GM19372 (cell line): ENCODE results near the gene CD99L2.
"Not testable (repeated sequence)": the region's sequence is repeated elsewhere in the genome, so short reads cannot be mapped to it uniquely, and the experiment has no call there.

ENCODE experiments used
- ATAC-seq: cut with Tn5 transposase; IDR thresholded peaks from one replicate; pipeline ENCODE4 v1.9.1; 2021; ENCODE audit warnings: mild to moderate bottlenecking, low read depth, moderate library complexity; ENCODE audit not compliant: unreplicated experiment

The CD99L2 gene

DNA sequence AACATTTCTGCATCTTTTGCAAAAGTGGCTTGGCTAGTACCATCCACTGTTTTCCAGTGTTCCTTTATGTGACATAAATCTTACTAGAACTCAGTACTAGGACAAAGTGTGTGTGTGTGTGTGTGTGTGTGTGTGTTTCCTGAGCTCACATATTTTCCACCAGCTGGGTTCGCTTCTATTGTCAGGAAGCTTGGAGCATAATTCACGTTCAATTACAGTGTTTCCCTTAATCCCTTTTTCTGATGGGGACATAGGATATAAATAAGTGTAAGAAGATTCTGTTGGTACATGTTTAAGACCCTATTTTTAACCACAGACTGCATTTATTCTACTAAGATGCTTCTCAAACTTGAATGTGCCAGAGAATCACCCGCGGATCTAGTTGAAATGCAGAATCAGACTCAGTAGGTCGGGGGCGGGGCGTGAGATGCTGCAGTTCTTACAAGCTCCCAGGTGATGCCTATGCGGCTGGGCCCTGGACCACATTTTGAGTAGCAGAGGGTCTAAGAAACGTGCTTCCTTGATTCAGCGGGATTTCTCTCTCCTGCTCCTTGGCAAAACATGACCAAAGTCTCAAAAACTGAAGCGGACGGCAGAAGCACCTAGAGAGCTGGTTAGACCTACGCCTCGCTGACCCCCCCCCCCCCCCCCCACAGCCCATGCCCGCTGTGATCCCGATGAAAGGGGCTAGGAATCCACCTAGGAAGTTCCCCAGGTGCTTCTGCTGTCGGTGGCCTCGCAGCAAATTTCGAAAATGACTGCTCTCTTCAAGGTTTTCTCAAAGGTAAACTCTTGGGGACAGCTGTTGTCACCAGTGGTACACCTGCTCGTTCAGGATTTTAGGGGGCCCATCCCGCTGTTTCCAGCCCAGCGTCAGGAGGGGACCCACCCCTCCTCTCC, 797 bp downstream of the CD99L2 start:
- no peak for ATAC-seq

DNA sequence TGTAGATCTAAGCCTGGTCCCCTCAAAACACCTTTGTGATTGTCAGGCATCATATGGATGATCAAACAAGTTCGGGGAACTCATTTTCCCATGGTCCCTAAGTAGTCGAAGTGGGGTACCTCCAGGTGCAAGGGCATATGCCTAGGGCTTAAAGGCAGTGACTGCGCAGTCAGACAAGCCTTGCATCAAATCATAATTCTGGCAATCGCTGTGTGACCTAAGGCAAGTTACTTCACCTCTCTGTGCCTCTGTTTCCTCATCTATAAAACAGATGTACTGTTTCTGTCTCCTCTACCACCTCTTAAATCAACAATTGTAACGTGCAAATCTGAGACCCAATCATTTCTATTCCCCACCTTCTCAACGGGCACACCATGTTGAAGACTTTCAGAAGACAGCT, 1.8 kb downstream of the CD99L2 start:
- no peak for ATAC-seq

DNA sequence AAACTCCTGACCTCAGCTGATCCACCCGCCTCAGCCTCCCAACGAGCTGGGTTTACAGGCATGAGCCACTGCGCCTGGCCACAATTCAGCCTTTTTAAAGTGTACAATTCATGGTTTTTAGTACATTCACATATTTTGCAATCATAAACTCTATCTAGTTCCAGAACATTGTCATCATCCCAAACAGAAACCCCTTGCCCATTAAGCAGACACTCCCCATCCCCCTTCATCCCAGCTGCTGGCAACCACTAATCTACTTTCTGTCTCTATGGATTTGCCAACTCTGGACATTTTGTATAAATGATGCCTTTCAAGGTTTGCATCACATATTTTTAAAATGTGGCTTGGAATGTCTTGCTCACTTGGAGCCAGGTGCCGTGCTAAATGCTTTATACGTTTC, 4.5 kb downstream of the CD99L2 start:
- no peak for ATAC-seq

DNA sequence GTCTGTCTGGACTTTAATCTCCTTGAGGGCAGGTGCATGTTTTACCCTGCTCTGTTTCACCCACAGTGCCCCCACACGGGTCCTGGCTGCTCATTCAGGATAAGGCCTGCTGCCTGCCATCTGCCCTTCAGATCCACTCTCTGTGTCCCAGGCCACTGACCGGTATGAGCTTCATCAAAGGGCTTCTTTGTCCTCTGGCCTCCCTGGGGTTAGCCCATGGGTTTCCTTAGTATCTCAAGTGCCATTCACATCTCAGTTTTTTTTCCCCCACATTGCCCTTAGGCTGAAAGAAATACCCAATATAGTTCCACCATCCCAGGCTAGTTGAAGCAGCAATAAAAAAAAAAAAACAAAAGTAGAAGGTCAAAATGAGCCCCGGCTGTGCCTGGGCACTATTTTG, 9.3 kb downstream of the CD99L2 start:
- ATAC-seq: no peak

DNA sequence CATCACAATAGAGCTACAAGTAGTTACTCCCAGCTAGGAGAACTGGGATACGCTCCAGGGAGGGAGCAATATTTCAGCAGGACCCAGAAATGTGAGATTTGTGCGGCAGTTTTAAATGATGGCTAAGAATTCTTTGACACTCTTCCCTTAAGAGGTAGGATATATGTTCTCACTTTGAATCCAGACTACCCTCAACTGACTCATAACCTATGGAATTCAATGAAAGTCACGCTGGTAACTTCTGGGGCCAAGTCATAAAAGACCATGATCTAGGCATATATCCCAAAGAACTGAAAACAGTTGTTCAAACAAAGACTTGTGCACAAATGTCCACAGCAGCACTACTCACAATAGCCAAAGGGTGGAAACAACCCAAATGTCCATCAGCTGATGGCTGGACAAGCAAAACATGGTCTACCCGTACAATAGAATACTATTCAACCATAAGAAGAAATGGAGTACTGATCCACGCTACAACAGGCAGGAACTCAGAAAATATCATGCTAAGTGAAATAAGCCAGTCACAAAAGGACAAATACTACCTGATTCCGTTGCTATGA, 10.5 kb downstream of the CD99L2 start:
- ATAC-seq: no peak

DNA sequence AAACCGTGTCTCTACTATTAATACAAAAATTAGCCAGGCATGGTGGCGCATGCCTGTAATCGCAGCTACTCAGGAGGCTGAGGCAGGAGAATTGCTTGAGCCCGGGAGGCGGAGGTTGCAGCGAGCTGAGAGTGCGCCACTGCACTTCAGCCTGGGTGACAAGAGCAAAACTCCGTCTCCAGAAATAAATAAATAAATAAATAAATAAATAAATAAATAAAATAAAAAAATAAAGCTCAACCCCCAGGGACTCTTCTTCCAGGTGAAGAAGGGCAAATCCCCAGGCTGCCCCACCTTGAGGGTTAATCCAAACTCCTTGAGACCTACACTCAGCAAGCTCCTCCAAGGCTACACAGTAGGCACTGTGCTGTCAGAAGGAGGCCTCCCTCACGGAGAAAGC, 11.2 kb downstream of the CD99L2 start:
- not testable (repeated sequence) for ATAC-seq

DNA sequence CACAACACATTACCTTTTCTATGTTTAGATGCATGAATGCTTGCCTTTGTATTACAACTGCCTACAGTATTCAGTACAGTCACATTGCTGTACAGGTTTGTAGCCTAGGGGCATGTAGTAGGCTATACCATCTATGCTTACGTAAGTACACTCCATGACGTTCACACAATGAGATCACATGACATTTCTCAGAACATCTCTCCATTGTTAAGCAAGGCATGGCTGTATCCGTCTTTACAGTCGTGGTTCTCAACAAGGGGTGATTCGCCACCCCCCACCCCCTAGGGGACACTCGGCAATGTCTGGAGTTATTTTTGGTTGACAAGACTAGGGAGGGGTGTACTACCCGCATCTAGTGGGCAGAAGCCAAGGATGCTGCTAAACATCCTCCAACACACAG, 12.1 kb downstream of the CD99L2 start:
- no peak for ATAC-seq

DNA sequence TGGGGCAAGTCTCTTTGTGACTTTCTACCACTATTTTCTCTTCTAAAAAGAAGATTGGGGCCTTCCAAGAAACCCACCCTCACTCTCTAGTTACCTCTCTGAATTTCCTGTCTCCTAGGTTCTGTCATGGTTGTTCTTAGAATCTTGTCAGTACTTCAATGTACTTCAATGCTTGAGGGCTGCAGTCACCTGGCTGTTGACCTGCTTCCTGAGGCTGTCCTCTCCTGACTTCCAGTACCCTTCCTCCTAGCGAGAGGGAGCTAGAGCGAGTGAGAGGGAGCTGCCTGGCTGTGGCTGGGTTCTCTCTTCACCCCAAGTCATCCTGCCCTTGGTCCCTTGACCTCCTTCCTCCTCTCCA, 17.7 kb downstream of the CD99L2 start:
- no peak for ATAC-seq

DNA sequence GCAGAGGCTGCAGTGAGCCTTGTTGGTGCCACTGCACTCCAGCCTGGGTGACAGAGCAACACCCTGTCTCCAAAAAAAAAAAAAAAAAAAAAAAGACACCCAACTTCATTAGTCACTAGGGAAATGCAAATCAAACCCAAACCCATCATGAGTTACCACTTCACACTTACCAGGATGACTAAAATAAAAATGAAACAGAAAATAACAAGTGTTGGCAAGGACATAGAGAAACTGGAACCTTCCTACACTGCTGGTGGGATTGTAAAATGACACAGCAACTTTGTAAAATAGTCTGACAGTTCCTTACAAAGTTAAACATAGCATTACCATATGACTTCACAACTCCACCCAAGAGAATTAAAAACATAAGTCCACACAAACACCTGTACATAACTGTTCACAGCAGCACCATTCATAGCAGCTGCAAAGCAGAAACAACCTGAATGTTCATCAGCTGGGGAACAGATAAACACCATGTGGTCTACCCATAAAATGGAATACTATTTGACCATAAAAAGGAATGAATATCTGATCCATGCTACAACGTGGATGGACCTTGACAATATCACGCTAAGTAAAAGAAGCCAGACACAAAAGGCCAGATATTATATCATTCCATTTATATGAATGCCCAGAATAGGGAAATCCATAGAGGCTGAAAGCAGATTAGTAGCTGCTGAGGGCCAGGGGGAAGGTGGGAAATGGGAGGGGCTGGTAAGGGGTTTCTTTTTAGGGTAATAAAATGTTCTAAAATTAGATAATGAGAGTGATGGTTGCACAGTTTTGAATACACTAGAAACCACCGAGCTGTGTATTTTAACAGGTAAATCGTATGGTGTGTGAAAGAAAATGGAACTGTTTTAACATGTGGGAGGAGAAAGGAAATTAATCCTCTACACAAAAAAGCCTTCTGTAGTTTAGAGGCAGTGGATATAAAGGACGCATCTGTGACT, 18.3 kb downstream of the CD99L2 start:
- peak; percentile 62 for ATAC-seq

DNA sequence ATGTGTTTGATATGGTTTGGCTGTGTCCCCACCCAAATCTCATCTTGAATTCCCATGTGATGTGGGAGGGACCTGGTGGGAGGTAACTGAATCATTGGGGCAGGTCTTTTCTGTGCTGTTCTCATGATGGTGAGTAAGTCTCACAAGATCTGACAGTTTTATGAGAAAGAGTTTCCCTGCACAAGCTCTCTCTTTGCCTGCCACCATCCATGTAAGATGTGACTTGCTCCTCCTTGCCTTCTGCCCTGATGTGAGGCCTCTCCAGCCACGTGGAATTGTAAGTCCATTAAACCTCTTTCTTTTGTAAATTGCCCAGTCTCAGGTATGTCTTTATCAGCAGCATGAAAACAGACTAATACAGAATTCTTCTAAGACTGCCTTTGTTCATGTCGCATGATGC, 22.8 kb downstream of the CD99L2 start:
- ATAC-seq: not testable (repeated sequence)

DNA sequence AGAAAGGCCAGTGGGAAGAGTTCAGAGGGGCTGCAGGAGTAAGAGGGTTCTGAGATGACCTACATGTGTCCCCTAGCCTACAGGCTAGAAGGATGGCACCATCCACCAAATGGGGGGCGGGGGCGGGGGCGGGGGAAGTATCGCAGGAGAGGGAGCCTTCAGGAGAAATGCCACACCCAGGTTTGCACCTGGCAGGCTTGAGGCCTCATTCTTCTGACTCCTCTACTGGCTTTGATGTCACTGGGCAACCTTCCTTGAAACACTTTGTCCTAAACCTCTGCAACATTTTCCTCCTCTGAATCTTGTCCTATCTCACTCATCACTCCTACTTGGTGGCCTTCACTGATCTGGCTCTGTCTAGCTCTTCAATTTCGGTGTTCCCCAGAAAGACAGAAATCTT, 24.0 kb downstream of the CD99L2 start:
- no peak for ATAC-seq

DNA sequence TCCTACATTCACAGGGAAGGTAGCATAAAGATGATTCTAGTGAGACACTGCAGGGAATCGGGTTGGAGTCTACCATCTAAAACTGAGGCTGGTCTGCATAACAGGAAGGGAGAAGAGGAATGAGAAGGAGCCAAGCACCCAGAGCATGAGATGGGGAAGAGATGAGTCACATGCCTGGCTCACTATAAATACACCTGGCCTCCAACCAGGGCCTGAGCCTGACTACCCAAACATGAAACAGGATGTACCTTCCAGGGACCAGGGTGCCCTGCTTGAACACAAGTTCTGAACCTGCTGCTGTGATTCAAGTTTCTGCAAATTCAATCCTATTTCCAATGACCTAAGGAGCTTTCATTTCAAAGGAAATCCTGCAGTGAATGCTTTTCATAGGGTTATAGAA, 24.9 kb downstream of the CD99L2 start:
- ATAC-seq: peak; percentile 41

DNA sequence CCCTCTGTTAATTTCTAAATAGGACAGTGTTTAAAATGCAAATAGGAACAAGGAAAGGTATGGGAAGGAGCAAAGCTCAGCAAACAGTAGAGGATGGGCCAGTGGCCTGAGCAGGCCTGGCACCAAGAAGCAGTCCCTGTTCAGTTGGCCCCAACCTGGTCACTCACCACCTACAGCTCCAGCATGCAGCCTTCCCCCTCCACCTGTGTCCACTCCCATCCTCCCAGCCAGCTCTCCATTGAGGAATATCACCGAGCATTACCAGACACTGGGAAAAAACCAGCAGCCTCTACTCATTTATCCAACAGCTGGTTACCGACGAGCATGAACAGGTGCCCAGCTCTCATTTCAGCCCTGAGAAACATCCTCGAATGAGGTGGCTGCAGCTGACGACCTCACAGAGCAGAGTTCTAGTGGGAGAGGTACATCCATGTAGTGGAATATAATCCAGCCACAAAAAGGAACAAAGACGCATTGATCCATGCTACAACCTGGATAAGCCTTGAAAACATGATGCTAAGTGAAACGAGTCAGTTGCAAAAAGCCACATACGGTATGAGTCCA, 25.6 kb downstream of the CD99L2 start:
- no peak for ATAC-seq

DNA sequence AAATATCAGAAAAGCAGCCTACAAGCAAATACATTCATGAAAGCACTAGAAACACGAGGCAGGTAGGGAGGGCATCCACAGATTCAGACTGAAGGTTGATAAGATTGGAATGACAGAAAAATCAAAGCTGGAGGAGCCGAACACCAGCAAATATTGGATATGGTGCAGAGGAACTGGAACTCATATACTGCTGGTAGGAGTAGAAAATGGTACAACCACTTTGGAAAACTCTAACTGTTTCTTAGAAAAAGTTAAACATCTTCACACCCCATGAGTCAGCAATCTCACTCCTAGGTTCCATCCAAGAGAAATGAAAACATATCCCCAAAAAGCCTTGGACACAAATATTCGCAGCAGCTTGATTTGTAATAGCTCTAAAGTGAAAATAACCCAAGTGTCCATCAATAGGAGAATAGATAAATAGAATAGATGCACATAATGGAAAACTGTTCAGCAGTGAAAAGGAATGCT, 27.1 kb downstream of the CD99L2 start:
- no peak for ATAC-seq

DNA sequence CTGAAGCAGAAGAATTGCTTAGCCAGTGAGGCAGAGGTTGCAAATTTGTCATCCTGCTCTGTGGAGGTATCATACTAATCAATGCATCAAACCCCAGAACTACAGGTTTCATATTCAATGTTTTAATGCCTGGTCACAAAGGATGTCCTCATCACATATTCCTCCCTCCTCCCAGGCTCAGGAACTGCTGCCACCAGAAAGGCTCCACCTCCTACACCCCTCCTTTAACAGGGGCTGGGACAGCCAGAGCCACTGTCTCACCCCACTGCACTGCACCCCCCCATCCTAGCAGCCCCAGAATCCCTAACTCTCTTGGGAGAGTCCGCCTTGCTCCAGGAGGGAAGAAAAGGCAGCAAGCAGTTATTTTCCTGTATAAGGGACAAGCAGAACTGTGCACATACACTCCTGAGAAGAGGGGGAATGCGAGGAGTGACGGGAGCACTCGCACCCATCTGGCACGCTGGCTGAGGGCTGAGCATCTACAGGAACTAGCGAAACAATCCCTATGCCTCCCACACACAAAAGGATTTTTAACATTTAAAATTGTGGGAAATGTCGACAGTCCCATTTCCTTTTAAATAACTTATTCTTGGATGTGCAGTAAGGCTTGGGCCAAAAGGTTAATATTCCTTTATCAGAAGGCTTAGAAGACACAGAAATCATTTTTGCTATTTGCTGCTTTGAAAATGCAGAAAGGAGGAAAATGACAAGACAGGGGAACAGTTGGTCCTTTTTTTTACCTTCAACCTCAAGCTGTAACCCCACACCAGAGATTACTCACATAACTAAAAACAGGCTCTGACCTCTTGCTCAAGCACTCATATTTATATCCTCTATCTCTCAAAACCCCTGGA, 27.8 kb downstream of the CD99L2 start:
- ATAC-seq: peak; percentile 45

DNA sequence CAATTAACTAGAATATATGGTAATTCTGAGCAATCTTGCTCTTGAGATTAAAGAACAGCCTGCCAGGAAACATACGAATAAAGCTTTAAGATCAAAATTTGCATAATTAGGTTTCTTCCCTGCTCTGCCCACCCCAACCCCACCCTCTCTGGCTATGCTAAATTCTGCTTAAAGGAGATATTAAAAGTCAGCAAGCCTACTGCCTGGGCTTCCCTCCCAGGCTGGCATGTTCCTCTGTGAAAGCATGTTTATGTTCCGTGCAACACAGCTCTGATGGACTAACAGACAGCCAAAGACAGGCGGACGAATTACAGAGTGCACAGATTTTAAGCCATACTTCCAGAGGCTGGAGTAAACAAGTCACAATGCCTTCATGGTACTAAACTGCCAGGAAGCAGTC, 28.4 kb downstream of the CD99L2 start:
- ATAC-seq: no peak

DNA sequence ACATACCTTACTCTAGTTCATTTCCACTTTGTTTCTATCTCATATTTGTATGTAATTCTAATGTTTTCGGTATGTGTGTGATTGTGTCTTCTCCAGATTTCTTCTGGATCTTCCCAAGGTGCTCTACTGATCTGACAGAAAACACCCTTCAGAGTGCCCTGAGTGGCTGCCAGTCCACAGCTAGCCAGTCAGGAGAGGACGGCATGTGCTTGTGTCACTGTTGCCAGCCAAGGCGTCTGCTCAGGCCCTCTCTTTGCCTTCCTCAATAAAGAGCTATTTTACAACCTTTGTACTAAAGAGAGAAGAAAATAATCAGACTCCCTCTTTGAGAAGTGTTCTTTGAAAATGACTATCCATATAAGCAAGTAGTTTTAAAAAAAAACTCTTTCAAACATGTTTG, 29.0 kb downstream of the CD99L2 start:
- ATAC-seq: no peak

DNA sequence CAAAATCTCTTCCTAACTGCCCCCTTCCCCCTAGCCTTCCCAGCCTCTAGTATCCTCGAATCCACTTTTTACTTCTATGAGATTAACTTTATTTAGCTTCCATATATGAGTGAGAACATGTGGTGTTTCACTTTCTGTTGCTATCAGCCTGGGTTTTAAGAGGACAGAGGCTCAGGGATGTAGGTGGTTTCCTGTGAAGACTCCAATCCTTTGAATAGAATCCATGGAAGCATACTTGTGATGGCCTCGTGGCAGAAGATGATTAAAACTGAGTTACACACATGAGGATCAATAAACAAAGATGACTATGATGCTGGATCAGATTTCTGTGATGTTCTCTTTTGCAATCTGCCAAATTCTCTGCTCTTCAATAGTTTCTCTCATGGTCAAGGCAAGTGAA, 29.8 kb downstream of the CD99L2 start:
- no peak for ATAC-seq

DNA sequence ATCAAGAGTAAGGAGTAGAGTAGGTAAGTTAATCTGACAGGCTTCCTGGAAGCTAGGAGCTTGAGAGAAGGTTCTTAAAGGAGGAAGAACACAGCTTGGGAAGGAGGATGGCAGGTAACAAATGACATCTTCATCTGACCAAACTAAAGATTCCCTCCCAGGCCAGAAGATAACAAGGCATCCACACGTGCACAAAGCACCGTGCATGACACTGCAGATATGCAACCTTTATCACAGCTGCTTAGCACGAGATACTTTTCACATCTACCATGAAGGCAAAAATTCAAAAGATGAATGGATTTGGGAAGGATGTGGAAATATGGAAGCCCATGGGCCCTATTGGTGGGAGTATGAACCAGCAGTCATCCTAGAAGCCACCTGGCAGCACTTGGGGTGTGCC, 34.3 kb downstream of the CD99L2 start:
- ATAC-seq: no peak

DNA sequence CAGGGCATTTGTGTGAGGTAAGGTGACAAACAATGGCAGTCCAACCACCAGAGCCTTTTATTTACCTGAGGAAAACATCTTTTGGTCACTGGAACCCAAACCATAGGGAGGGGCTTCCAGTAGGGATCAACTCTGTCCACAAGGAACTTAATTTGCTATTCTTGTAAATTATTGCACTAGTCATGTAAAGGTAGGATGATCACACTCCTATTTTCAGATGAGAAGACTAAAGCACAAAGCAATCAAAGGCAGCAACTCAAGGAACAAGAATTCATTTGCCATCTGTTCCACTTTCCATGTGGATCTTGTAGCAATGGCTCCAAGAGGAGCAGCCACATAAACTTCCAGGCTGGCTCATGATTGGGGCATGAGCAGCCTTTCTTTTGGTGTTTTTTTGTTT, 35.3 kb downstream of the CD99L2 start:
- no peak for ATAC-seq
